ENCODE results near the gene NANOS3. TPM values are rescaled to one million over a fixed set of nuclear protein-coding genes. Genes with fewer than 3 reads are reported as not detected.

NANOS3 gene
- total and polyA plus RNA-seq, 4 donors = 1.0 to 2.5 TPM; not detected in 2

DNA sequence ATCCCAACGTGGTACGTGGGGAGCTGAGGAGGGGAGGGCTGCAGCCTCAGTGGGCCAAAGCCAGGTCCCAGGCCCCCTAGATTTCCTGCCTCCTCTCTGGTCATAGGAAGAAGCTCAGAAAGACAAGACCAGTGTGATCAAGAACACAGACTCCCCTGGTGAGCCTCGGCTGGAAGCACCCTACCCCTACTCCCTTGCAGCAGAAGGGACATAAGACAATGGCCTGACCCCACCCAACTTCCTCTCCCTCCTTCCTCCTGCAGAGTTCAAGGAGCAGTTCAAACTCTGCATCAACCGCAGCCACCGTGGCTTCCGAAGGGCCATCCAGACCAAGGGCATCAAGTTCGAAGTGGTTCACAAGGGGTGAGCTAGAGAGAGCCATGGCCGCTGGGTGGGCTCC is 49.8 kb downstream of the NANOS3 start:
- H3K4me3 ChIP-seq (ENCODE audit: low read length in 2 of 2) = no peak overlapping the region
- no peaks in the 10 kb centered on the region for H3K9me3 ChIP-seq (ENCODE audit: control insufficient read depth, low read length)
- H3K4me1 ChIP-seq (ENCODE audit: control insufficient read depth in 1 of 2, insufficient read depth in 2 of 2, low read length in 2 of 2) = no peaks in the 10 kb centered on the region
- intact Hi-C loops (cut with DNase I) = no loop called here
- no peaks in the 10 kb centered on the region for H3K27me3 ChIP-seq (ENCODE audit: control insufficient read depth in 1 of 2, insufficient read depth in 2 of 2, low read length in 1 of 2)
- ATAC-seq (ENCODE audit: low FRiP score) (no peak), DNase-seq (no peak)
- 77 to 89% methylated on average over 8 of the region's 8 CpGs for whole genome bisulfite sequencing, 2 donors
- no peak overlapping the region for H3K27ac ChIP-seq (ENCODE audit: low read depth in 1 of 2, low read length in 2 of 2)
- peaks cover 0 to 9% of the 10 kb centered on the region in 2 donors for H3K36me3 ChIP-seq (ENCODE audit: control insufficient read depth in 1 of 2, insufficient read depth in 2 of 2, low read length in 1 of 2)

DNA sequence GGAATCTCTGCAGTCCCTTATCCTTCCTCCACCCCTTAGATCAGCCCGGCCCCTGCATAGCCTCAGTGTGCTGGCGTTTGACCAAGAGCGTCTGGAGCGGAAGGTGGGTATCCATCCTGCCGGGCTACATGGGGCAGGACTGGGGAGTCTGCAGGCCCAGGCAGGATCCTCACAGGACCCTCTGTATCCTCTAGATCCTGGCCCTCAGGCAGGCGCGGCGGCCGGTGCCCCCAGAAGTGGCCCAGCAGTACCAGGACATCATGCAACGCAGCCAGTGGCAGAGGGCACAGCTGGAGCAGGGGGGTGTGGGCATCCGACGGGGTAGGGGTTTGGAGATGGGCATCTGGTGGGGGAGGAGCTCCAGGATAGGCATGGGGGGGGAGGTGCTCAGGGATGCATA is 52.4 kb downstream of the NANOS3 start:
- intact Hi-C loops (cut with DNase I) = no loop called here
- ATAC-seq (ENCODE audit: low FRiP score) (no peak), DNase-seq (no peak)
- no peak overlapping the region for H3K4me3 ChIP-seq (ENCODE audit: low read length in 2 of 2)
- no peak overlapping the region for H3K27ac ChIP-seq (ENCODE audit: low read depth in 1 of 2, low read length in 2 of 2)
- no peaks in the 10 kb centered on the region for H3K4me1 ChIP-seq (ENCODE audit: control insufficient read depth in 1 of 2, insufficient read depth in 2 of 2, low read length in 2 of 2)
- H3K36me3 ChIP-seq (ENCODE audit: control insufficient read depth in 1 of 2, insufficient read depth in 2 of 2, low read length in 1 of 2) = peaks cover 0 to 2% of the 10 kb centered on the region in 2 donors
- WGBS, 2 donors = 74 to 78% methylated on average over 12 of the region's 12 CpGs
- no peaks in the 10 kb centered on the region for H3K9me3 ChIP-seq (ENCODE audit: control insufficient read depth, low read length)
- H3K27me3 ChIP-seq (ENCODE audit: control insufficient read depth in 1 of 2, insufficient read depth in 2 of 2, low read length in 1 of 2) = no peaks in the 10 kb centered on the region

GRCh38 chr19:13929956-13930355 is 53.0 kb downstream of the NANOS3 start:
- Histone ChIP-seq H3K4me1 (ENCODE audit: control insufficient read depth in 1 of 2, insufficient read depth in 2 of 2, low read length in 2 of 2) (no peaks in the 10 kb centered on the region), H3K36me3 (ENCODE audit: control insufficient read depth in 1 of 2, insufficient read depth in 2 of 2, low read length in 1 of 2) (peaks cover 0 to 2% of the 10 kb centered on the region in 2 donors), H3K27me3 (ENCODE audit: control insufficient read depth in 1 of 2, insufficient read depth in 2 of 2, low read length in 1 of 2) (no peaks in the 10 kb centered on the region), H3K9me3 (ENCODE audit: control insufficient read depth, low read length) (no peaks in the 10 kb centered on the region), H3K4me3 (ENCODE audit: low read length in 2 of 2) (no peak overlapping the region), H3K27ac (ENCODE audit: low read depth in 1 of 2, low read length in 2 of 2) (no peak overlapping the region)
- intact Hi-C loops (cut with DNase I) = no loop called here
- ATAC-seq (ENCODE audit: low FRiP score) (no peak), DNase-seq (no peak)
- WGBS, 2 donors = 85 to 91% methylated on average over 17 of the region's 17 CpGs

Small RNAs within 50 kb of the gene (microRNA-seq; reads per million reads assigned to microRNA genes)
- gene MIR181C (219 to 230 reads per million in 2 donors), gene MIR181D (114 to 213 reads per million in 2 donors)

Other genes starting within 250 kb of the NANOS3 start
- 10 to 100 TPM; 25.5 to 44.6 TPM for gene MRI1, start 112.6 kb upstream of the NANOS3 start, total RNA-seq
- gene MRI1, start 112.6 kb upstream of the NANOS3 start, polyA plus RNA-seq = 10 to 100 TPM in 1 of 2 donors, 1 to 10 TPM in 1; 5.8 to 66.5 TPM
- gene C19orf53, start 102.7 kb upstream of the NANOS3 start, total RNA-seq = 10 to 100 TPM; 57.8 to 58.1 TPM
- 100 to 1,000 TPM; 107 to 172 TPM for gene C19orf53, start 102.7 kb upstream of the NANOS3 start, polyA plus RNA-seq
- gene ZSWIM4, start 81.7 kb upstream of the NANOS3 start, total RNA-seq = 10 to 100 TPM; 11.2 to 12.1 TPM
- 1 to 10 TPM; 2.5 to 3.1 TPM for gene ZSWIM4, start 81.7 kb upstream of the NANOS3 start, polyA plus RNA-seq
- gene BRME1, start 29.0 kb downstream of the NANOS3 start, total RNA-seq = 1 to 10 TPM; 2.0 to 2.3 TPM
- gene BRME1, start 29.0 kb downstream of the NANOS3 start, polyA plus RNA-seq = 1 to 10 TPM; 1.8 to 3.1 TPM
- gene CC2D1A, start 29.1 kb downstream of the NANOS3 start, total RNA-seq = 10 to 100 TPM; 26.9 to 37.2 TPM
- gene CC2D1A, start 29.1 kb downstream of the NANOS3 start, polyA plus RNA-seq = 10 to 100 TPM; 22.3 to 67.6 TPM
- gene PODNL1, start 61.3 kb downstream of the NANOS3 start, total RNA-seq = 1 to 10 TPM; 4.3 to 9.8 TPM
- gene PODNL1, start 61.3 kb downstream of the NANOS3 start, polyA plus RNA-seq = 10 to 100 TPM in 1 of 2 donors, 1 to 10 TPM in 1; 2.5 to 18.9 TPM
- 10 to 100 TPM; 21.8 to 25.3 TPM for gene DCAF15, start 75.4 kb downstream of the NANOS3 start, total RNA-seq
- gene DCAF15, start 75.4 kb downstream of the NANOS3 start, polyA plus RNA-seq = 10 to 100 TPM in 1 of 2 donors, 1 to 10 TPM in 1; 8.8 to 41.4 TPM
- 10 to 100 TPM; 11.6 to 17.7 TPM for gene RFX1, start 129.2 kb downstream of the NANOS3 start, total RNA-seq
- gene RFX1, start 129.2 kb downstream of the NANOS3 start, polyA plus RNA-seq = 1 to 10 TPM; 1.9 to 4.6 TPM
- gene RLN3, start 151.0 kb downstream of the NANOS3 start, total RNA-seq = not detected
- gene RLN3, start 151.0 kb downstream of the NANOS3 start, polyA plus RNA-seq = not detected
- 1 to 10 TPM; 2.8 to 5.5 TPM for gene IL27RA, start 154.6 kb downstream of the NANOS3 start, total RNA-seq
- gene IL27RA, start 154.6 kb downstream of the NANOS3 start, polyA plus RNA-seq = 1 to 10 TPM in 1 of 2 donors, under 1 TPM in 1; 0.36 to 1.3 TPM
- under 1 TPM in 1 of 2 donors, not detected in 1; 0.63 TPM for gene PALM3, start 184.9 kb downstream of the NANOS3 start, total RNA-seq
- gene PALM3, start 184.9 kb downstream of the NANOS3 start, polyA plus RNA-seq = 1 to 10 TPM in 1 of 2 donors, under 1 TPM in 1; 0.18 to 3.5 TPM
- 1 to 10 TPM; 1.2 to 2.2 TPM for gene MISP3, start 195.7 kb downstream of the NANOS3 start, total RNA-seq
- gene MISP3, start 195.7 kb downstream of the NANOS3 start, polyA plus RNA-seq = 1 to 10 TPM; 4.7 to 6.6 TPM
- gene C19orf67, start 208.6 kb downstream of the NANOS3 start, total RNA-seq = not detected
- gene C19orf67, start 208.6 kb downstream of the NANOS3 start, polyA plus RNA-seq = not detected
- 10 to 100 TPM; 28.1 to 32.9 TPM for gene SAMD1, start 213.6 kb downstream of the NANOS3 start, total RNA-seq
- gene SAMD1, start 213.6 kb downstream of the NANOS3 start, polyA plus RNA-seq = 10 to 100 TPM; 27.4 to 28.4 TPM
- gene PRKACA, start 240.6 kb downstream of the NANOS3 start, total RNA-seq = 100 to 1,000 TPM; 123 to 125 TPM
- gene PRKACA, start 240.6 kb downstream of the NANOS3 start, polyA plus RNA-seq = 10 to 100 TPM; 53.7 to 56.3 TPM

Measured in aorta (tissue), 5 donors.